Neural cell (in vitro differentiated cells): Measurements from ENCODE around the gene CAPN13. TPM values are rescaled to one million over a fixed set of nuclear protein-coding genes. Genes with fewer than 3 reads are reported as not detected.

Experiments
- H2AFZ ChIP-seq: fragments of 200-600, 300-800 bp; sonication (generic), shearing (Covaris generic); 2 replicates; pipeline ENCODE4 v1.6.0; 2014; ENCODE audit warnings: low read depth, mild to moderate bottlenecking, antibody characterized with exemption, low read length, moderate library complexity
- H3F3A ChIP-seq: fragments of 200-600 bp; shearing (Covaris generic); 2 replicates; pipeline ENCODE4 v1.6.1; 2016; ENCODE audit warnings: mild to moderate bottlenecking, moderate library complexity, mixed read lengths, antibody characterized with exemption, low read length; ENCODE audit not compliant: insufficient read depth, poor library complexity, severe bottlenecking
- H3K27ac ChIP-seq: fragments of 200-600, 300-800 bp; sonication (generic), shearing (Covaris generic); 2 replicates; pipeline ENCODE4 v1.5.1; 2014; ENCODE audit warnings: mild to moderate bottlenecking, low read length, moderate library complexity
- H3K27me3 ChIP-seq: fragments of 300-800, 200-600 bp; sonication (generic), shearing (Covaris generic); 2 replicates; pipeline ENCODE4 v1.6.0; 2014; ENCODE audit warnings: mild to moderate bottlenecking, low read depth, low read length, moderate library complexity; ENCODE audit not compliant: insufficient read depth
- H3K36me3 ChIP-seq: fragments of 300-800, 200-600 bp; sonication (generic), shearing (Covaris generic); 2 replicates; pipeline ENCODE4 v1.5.1; 2014; ENCODE audit warnings: mild to moderate bottlenecking, antibody characterized with exemption, low read length, moderate library complexity; ENCODE audit not compliant: insufficient read depth
- H3K4me2 ChIP-seq: fragments of 300-800, 200-600 bp; sonication (generic), shearing (Covaris generic); 2 replicates; pipeline ENCODE4 v1.6.0; 2014; ENCODE audit warnings: mild to moderate bottlenecking, low read length
- H3K4me3 ChIP-seq: fragments of 300-800, 200-600 bp; sonication (generic), shearing (Covaris generic); 2 replicates; pipeline ENCODE4 v1.5.1; 2014; ENCODE audit warnings: mild to moderate bottlenecking, low read length, moderate library complexity
- H3K79me2 ChIP-seq: fragments of 200-600 bp; shearing (Covaris generic); replicated peaks from 2 replicates; pipeline ENCODE4 v1.6.0; 2014; ENCODE audit warnings: mild to moderate bottlenecking, low read length, moderate library complexity; ENCODE audit not compliant: insufficient read depth
- H3K9ac ChIP-seq: fragments of 300-800, 200-600 bp; sonication (generic), shearing (Covaris generic); 2 replicates; pipeline ENCODE4 v1.6.1; 2016; ENCODE audit warnings: mild to moderate bottlenecking, low read length, mixed read lengths
- H3K9me2 ChIP-seq: fragments of 200-600 bp; shearing (Covaris generic); 2 replicates; pipeline ENCODE4 v1.6.1; 2016; ENCODE audit warnings: mild to moderate bottlenecking, low read length, mixed read lengths; ENCODE audit not compliant: insufficient read depth
- H3K9me3 ChIP-seq: fragments of 200-600, 300-800 bp; sonication (generic), shearing (Covaris generic); 2 replicates; pipeline ENCODE4 v1.6.1; 2016; ENCODE audit warnings: mild to moderate bottlenecking, mixed run types, low read length, moderate library complexity, mixed read lengths
- H4K20me1 ChIP-seq: fragments of 200-600 bp; shearing (Covaris generic); 2 replicates; pipeline ENCODE4 v1.6.1; 2016; ENCODE audit warnings: mild to moderate bottlenecking, mixed run types; ENCODE audit not compliant: insufficient read depth
- CTCF ChIP-seq: fragments of 450-650 bp; IDR thresholded peaks from 2 replicates; pipeline ENCODE4 v1.5.1; 2014; ENCODE audit warnings: antibody characterized with exemption, mild to moderate bottlenecking, moderate library complexity; ENCODE audit not compliant: poor library complexity, severe bottlenecking
- EP300 ChIP-seq: fragments of 450-650 bp; conservative IDR thresholded peaks from 2 replicates; pipeline ENCODE4 v1.6.1; 2014; ENCODE audit warnings: antibody characterized with exemption, mild to moderate bottlenecking, moderate library complexity; ENCODE audit not compliant: poor library complexity, severe bottlenecking
- EZH2 ChIP-seq: fragments of 200-600, 300-800 bp; shearing (Covaris generic), sonication (generic); IDR thresholded peaks from 2 replicates; pipeline ENCODE4 v1.6.1; 2014; ENCODE audit warnings: antibody characterized with exemption, low read length, borderline replicate concordance, mild to moderate bottlenecking; ENCODE audit not compliant: insufficient read depth, poor library complexity, severe bottlenecking
- MXI1 ChIP-seq: fragments of 450-650 bp; conservative IDR thresholded peaks from 2 replicates; pipeline ENCODE4 v1.6.1; 2014; ENCODE audit warnings: antibody characterized with exemption, mild to moderate bottlenecking; ENCODE audit not compliant: poor library complexity, severe bottlenecking
- POLR2AphosphoS5 ChIP-seq: IDR thresholded peaks from 2 replicates; pipeline ENCODE4 v1.6.1; 2012
- RAD21 ChIP-seq: fragments of 450-650 bp; conservative IDR thresholded peaks from 2 replicates; pipeline ENCODE4 v1.6.1; 2014; ENCODE audit warnings: antibody characterized with exemption, mild to moderate bottlenecking, moderate library complexity
- REST ChIP-seq: IDR thresholded peaks from 2 replicates; pipeline ENCODE4 v1.6.1; 2012; ENCODE audit warnings: borderline replicate concordance
- SMC3 ChIP-seq: fragments of 450-650 bp; conservative IDR thresholded peaks from 2 replicates; pipeline ENCODE4 v1.6.1; 2014; ENCODE audit warnings: antibody characterized with exemption, mild to moderate bottlenecking, moderate library complexity; ENCODE audit not compliant: poor library complexity
- TAF1 ChIP-seq: IDR thresholded peaks from 2 replicates; pipeline ENCODE4 v1.6.1; 2012; ENCODE audit warnings: low read depth
- polyA plus RNA-seq: library from polyadenylated mRNA; depleted of rRNA; stranded (reverse); fragments of >200 nt; gene quantifications from 2 replicates; pipeline ENCODE4 v1.2.3, GENCODE V29; 2014

The CAPN13 gene
- polyA plus RNA-seq, 1 donor from 2014 or later: not detected

GRCh38 chr2:30770816-30771576 lies 36.2 kb downstream of the CAPN13 start:
- Histone ChIP-seq H3F3A (no peaks in the 10 kb centered on the region), H3K27ac (no peak overlapping the region), H3K36me3 (no peaks in the 10 kb centered on the region), H3K9ac (no peak overlapping the region), H3K4me3 (no peak overlapping the region), H2AFZ (no peak overlapping the region), H3K9me3 (no peaks in the 10 kb centered on the region), H3K4me2 (no peak overlapping the region), H3K79me2 (no peaks in the 10 kb centered on the region), H3K27me3 (no peaks in the 10 kb centered on the region), H4K20me1 (no peaks in the 10 kb centered on the region), H3K9me2 (no peaks in the 10 kb centered on the region)
- TF ChIP-seq EP300 (no peak), REST (no peak), MXI1 (no peak), EZH2 (no peak), SMC3 (no peak), TAF1 (no peak), RAD21 (no peak), CTCF (no peak)

DNA sequence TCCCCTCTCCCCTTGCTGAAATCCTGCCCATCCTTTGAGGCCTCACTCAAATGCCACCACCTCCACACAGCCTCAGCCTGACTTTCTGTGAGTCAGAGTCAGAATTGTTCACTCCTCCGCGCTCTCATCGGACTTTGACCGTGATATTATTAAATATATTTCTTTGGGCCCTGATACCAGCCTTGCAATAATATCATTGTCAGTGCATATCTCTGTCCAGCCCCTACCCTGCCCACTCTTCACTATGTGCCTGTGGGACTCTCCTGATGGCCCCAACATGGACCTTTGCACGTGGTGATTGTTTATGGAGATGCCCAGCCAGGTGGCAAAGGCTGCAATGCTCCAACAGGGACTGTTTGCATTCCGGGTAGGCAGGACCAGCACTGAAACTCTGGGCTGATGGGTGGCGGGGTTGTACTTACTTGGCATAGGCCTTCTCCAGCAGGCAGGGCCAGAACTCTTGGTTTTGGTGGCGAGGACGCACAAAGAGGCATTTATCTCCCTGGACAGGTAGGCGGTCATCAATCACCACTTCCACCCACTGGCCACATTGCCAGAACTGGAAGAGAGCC lies 37.3 kb downstream of the CAPN13 start:
- H3K4me2 ChIP-seq: no peak overlapping the region
- H3F3A ChIP-seq: no peaks in the 10 kb centered on the region

More for the DNA sequence above, 37.3 kb downstream of the CAPN13 start:
- no peak overlapping the region for H3K27ac ChIP-seq
- no peaks in the 10 kb centered on the region for H4K20me1 ChIP-seq
- H3K9ac ChIP-seq: no peak overlapping the region
- H3K9me3 ChIP-seq: no peaks in the 10 kb centered on the region
- H3K79me2 ChIP-seq: no peaks in the 10 kb centered on the region
- H2AFZ ChIP-seq: no peak overlapping the region
- H3K4me3 ChIP-seq: no peak overlapping the region
- H3K27me3 ChIP-seq: no peaks in the 10 kb centered on the region
- no peaks in the 10 kb centered on the region for H3K36me3 ChIP-seq
- TF ChIP-seq POLR2AphosphoS5 (no peak), RAD21 (no peak), REST (no peak), MXI1 (no peak), EZH2 (no peak), TAF1 (no peak), CTCF (no peak), EP300 (no peak)
- no peaks in the 10 kb centered on the region for H3K9me2 ChIP-seq
